GM12878 (cell line): ENCODE measurements around the gene ATF4. TPM values are rescaled to one million over a fixed set of nuclear protein-coding genes. Genes with fewer than 3 reads are reported as not detected.

Experiments
- ATAC-seq: fragments of 200-7000 bp; cut with Tn5 transposase; 3 replicates; pipeline ENCODE4 v1.9.1; 2020; ENCODE audit warnings: mild to moderate bottlenecking, moderate library complexity
- BruUV-seq: library from RNA; stranded (reverse); fragments of 400-500 nt; replicated peaks from 2 replicates; lab custom pipeline; 2021; lab: Mats Ljungman, UMichigan
- CTCF ChIA-PET: fragments of 300-600 bp; sonication (Branson Sonifier 250); formaldehyde crosslinking; extraction: SDS; loops from one replicate; lab custom pipeline; 2021; ENCODE audit warnings: inconsistent platforms; lab: Yijun Ruan, JAX
- POLR2A ChIA-PET: fragments of 350-600 bp; formaldehyde crosslinking; extraction: SDS; loops from one replicate; lab custom pipeline; 2021; ENCODE audit warnings: inconsistent platforms; lab: Charles Lee
- RAD21 ChIA-PET: fragments of 300-600 bp; sonication (Branson Sonifier 250); formaldehyde crosslinking; loops from one replicate; lab custom pipeline; 2023; ENCODE audit warnings: antibody characterized with exemption; ENCODE audit not compliant: unreplicated experiment; lab: Charles Lee
- SMC1A ChIA-PET: fragments of 300-600 bp; sonication (Branson Sonifier 250); formaldehyde crosslinking; loops from one replicate; lab custom pipeline; 2023; ENCODE audit not compliant: unreplicated experiment, uncharacterized antibody; lab: Charles Lee
- DNase-seq: peaks from one replicate; pipeline ENCODE4 v3.0.0-alpha.2; 2011; ENCODE audit warnings: low read depth, low spot score
- FAIRE-seq: peaks from 3 replicates; lab custom pipeline; 2011; peaks lifted over from hg19 to GRCh38; lab: Jason Lieb, UNC
- H2AFZ ChIP-seq: 2 replicates; pipeline ENCODE4 v1.6.0; 2011; ENCODE audit warnings: low read depth, low read length, control low read depth; ENCODE audit not compliant: control insufficient read depth
- H3K27ac ChIP-seq: 2 replicates; pipeline ENCODE4 v1.5.1; 2011; ENCODE audit warnings: control low read depth; ENCODE audit not compliant: control insufficient read depth, insufficient read depth
- H3K27me3 ChIP-seq, 2 experiments: replicated peaks in 1 of 2; 2 replicates each; pipeline versions ENCODE4 v1.6.0 to v1.6.1; 2011; ENCODE audit warnings: low read length in 1 of 2; ENCODE audit not compliant: control insufficient read depth in 2 of 2, insufficient read depth in 2 of 2
- H3K36me3 ChIP-seq, 2 experiments: 2 replicates each; pipeline ENCODE4 v1.5.1; 2011; ENCODE audit warnings: low read length in 1 of 2; ENCODE audit not compliant: control insufficient read depth in 2 of 2, insufficient read depth in 2 of 2
- H3K4me1 ChIP-seq: 2 replicates; pipeline ENCODE4 v1.6.1; 2011; ENCODE audit warnings: mild to moderate bottlenecking, low read length, moderate library complexity, mixed read lengths; ENCODE audit not compliant: control insufficient read depth, insufficient read depth
- H3K4me2 ChIP-seq: 2 replicates; pipeline ENCODE4 v1.6.0; 2011; ENCODE audit warnings: control low read depth; ENCODE audit not compliant: control insufficient read depth, insufficient read depth
- H3K4me3 ChIP-seq: fragments of 200-600 bp; sonication (generic); 2 replicates; pipeline ENCODE4 v1.5.1; 2016
- H3K79me2 ChIP-seq: 2 replicates; pipeline ENCODE4 v1.6.0; 2011; ENCODE audit warnings: low read length; ENCODE audit not compliant: control insufficient read depth, insufficient read depth
- H3K9ac ChIP-seq: 2 replicates; pipeline ENCODE4 v1.8.0; 2011; ENCODE audit warnings: low read length, control low read depth, mixed read lengths; ENCODE audit not compliant: control insufficient read depth, insufficient read depth
- H3K9me3 ChIP-seq: replicated peaks from 3 replicates; pipeline ENCODE4 v1.5.1; 2011; ENCODE audit warnings: mild to moderate bottlenecking, low read length; ENCODE audit not compliant: control insufficient read depth, insufficient read depth
- H4K20me1 ChIP-seq: 2 replicates; pipeline ENCODE4 v1.6.0; 2011; ENCODE audit not compliant: control insufficient read depth, insufficient read depth
- FOXM1 ChIP-seq: IDR thresholded peaks from 2 replicates; pipeline ENCODE4 v1.6.1; 2012; ENCODE audit warnings: low read depth, mild to moderate bottlenecking, inconsistent platforms, low read length, moderate library complexity
- HDAC2 ChIP-seq: fragments of 200-600 bp; sonication (generic); IDR thresholded peaks from 2 replicates; pipeline ENCODE4 v1.6.1; 2017
- HDGF ChIP-seq: fragments of 450-650 bp; IDR thresholded peaks from 2 replicates; pipeline ENCODE4 v1.6.1; 2016; ENCODE audit warnings: antibody characterized with exemption
- IRF4 ChIP-seq: IDR thresholded peaks from 2 replicates; pipeline ENCODE4 v1.6.1; 2011; ENCODE audit warnings: low read depth, low read length
- IRF5 ChIP-seq: fragments of 450-650 bp; IDR thresholded peaks from 2 replicates; pipeline ENCODE4 v1.6.1; 2017; ENCODE audit warnings: borderline replicate concordance
- JUNB ChIP-seq: IDR thresholded peaks from 2 replicates; pipeline ENCODE4 v1.6.1; 2016; ENCODE audit warnings: antibody characterized with exemption, mild to moderate bottlenecking
- NR2C2 ChIP-seq: IDR thresholded peaks from 2 replicates; pipeline ENCODE4 v1.6.1; 2011; ENCODE audit warnings: borderline replicate concordance, low read depth; ENCODE audit not compliant: control insufficient read depth, insufficient read length
- PBX3 ChIP-seq: IDR thresholded peaks from 2 replicates; pipeline ENCODE4 v1.6.1; 2011; ENCODE audit warnings: mild to moderate bottlenecking, low read depth, low read length, moderate library complexity; ENCODE audit not compliant: insufficient replicate concordance
- RAD21 ChIP-seq: IDR thresholded peaks from 2 replicates; pipeline ENCODE4 v1.6.1; 2011; ENCODE audit warnings: mild to moderate bottlenecking, low read depth, low read length, moderate library complexity; ENCODE audit not compliant: insufficient read depth
- RUNX3 ChIP-seq: IDR thresholded peaks from 2 replicates; pipeline ENCODE4 v1.6.1; 2012; ENCODE audit warnings: low read length, inconsistent platforms
- SMAD5 ChIP-seq: IDR thresholded peaks from 2 replicates; pipeline ENCODE4 v1.6.1; 2016; ENCODE audit warnings: antibody characterized with exemption, low read depth
- SMC3 ChIP-seq: IDR thresholded peaks from 2 replicates; pipeline ENCODE4 v1.6.1; 2011; ENCODE audit warnings: low read length, improper control_type of control experiment, borderline replicate concordance
- TAF1 ChIP-seq: IDR thresholded peaks from 2 replicates; pipeline ENCODE4 v1.6.1; 2011; ENCODE audit warnings: mild to moderate bottlenecking, low read depth, low read length, borderline replicate concordance
- WGBS: methylation state at CpG from one replicate; pipeline ENCODE4 v1.1.6; 2016; ENCODE audit warnings: low lambda C conversion rate; ENCODE audit not compliant: insufficient replicate concordance, insufficient coverage; ENCODE audit errors: missing lambda C conversion rate; 5-methylcytosine and 5-hydroxymethylcytosine counted together
- in situ Hi-C: fragments of 300-500 bp; cut with MboI; formaldehyde crosslinking; loops from 9 replicates; pipeline ENCODE4 v1.14.3; 2018; ENCODE audit warnings: mixed read lengths
- intact Hi-C: fragments of 100-400 bp; cut with micrococcal nuclease; formaldehyde crosslinking; loops from one replicate; pipeline ENCODE4 v1.14.2; 2022; ENCODE audit not compliant: unreplicated experiment
- polyA plus RNA-seq, 11 experiments: library from polyadenylated mRNA; depleted of rRNA in 4 of 11; unstranded in 6 of 11; stranded (reverse) in 5 of 11; fragments of >200 nt; fragmentation: Nextera tagmentation in 4 of 11; fragmentation: Illumina TruSeq in 1 of 11; extraction: Ambion mirVana in 4 of 11; extraction: Trizol in 1 of 11; gene quantifications; 1 replicate in 1 of 11; 2 replicates in 10 of 11; pipeline versions ENCODE4 v1.2.1 to v1.2.3, GENCODE V29; 2011 to 2016; ENCODE audit warnings: inconsistent platforms in 2 of 11, missing spikeins in 2 of 11, low read depth in 1 of 11
- total RNA-seq, 4 experiments: library from RNA; depleted of rRNA in 3 of 4; stranded (reverse); fragments of >200 nt in 3 of 4; fragmentation: Illumina TruSeq in 1 of 4; extraction: Trizol in 1 of 4; gene quantifications; 2 replicates each; pipeline versions ENCODE4 v1.2.1 to v1.2.3, GENCODE V29; 2013 to 2021
- TF ChIP-seq, protein P1 (sequence below): IDR thresholded peaks from 2 replicates; pipeline ENCODE4 v1.6.1; 2012; ENCODE audit warnings: low read depth, low read length, improper control_type of control experiment
- TF ChIP-seq, protein P2 (sequence below), 3 experiments: IDR thresholded peaks in 2 of 3; conservative IDR thresholded peaks in 1 of 3; 2 replicates each; pipeline ENCODE4 v1.5.1; 2011; ENCODE audit warnings: low read depth in 3 of 3, low read length in 3 of 3, mild to moderate bottlenecking in 3 of 3, control low read depth in 2 of 3, moderate library complexity in 2 of 3, inconsistent platforms in 1 of 3, mixed read lengths in 1 of 3; ENCODE audit not compliant: control insufficient read depth in 2 of 3, insufficient read depth in 1 of 3; ENCODE audit errors: extremely low read depth in 1 of 3

Gene ATF4
- total and polyA plus RNA-seq, 10 of the 15 experiments (the other 5 are each of a cell fraction or from before 2014, with no cell fraction given): 88.3 to 605 (median 320) TPM

DNA sequence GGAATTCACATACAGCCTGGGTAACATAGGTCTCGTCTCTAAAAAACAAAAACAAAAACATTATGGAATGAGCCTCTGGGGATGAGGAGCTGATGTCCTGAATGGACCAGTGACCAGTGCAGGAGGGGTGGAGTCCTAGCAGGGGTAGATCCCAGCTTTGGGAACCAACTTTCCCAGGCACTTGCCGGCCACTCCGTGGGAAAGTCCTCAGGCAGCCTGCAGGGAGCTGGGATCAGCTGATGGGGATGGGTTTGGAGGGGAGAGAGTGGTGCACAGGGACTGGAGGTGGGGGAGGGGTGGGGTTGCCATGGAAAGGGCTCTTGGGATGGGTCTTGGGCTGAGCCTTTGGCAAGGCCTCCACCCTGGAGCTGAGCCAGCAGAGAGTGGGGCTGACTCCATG is 44.5 kb upstream of the ATF4 start:
- peaks cover 20% of the 10 kb centered on the region for H3K79me2 ChIP-seq
- H3K4me3 ChIP-seq: no peak overlapping the region
- H3K4me1 ChIP-seq: peaks cover 18% of the 10 kb centered on the region
- no peak for ATAC-seq
- FAIRE-seq: no peak
- intact Hi-C loops: no loop called here
- H3K4me2 ChIP-seq: no peak overlapping the region
- WGBS: 98% methylated on average over 3 of the region's 3 CpGs
- TF ChIP-seq, protein P1, sequence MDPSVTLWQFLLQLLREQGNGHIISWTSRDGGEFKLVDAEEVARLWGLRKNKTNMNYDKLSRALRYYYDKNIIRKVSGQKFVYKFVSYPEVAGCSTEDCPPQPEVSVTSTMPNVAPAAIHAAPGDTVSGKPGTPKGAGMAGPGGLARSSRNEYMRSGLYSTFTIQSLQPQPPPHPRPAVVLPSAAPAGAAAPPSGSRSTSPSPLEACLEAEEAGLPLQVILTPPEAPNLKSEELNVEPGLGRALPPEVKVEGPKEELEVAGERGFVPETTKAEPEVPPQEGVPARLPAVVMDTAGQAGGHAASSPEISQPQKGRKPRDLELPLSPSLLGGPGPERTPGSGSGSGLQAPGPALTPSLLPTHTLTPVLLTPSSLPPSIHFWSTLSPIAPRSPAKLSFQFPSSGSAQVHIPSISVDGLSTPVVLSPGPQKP: no peak
- TF ChIP-seq PBX3 (no peak), SMAD5 (no peak), FOXM1 (no peak), RUNX3 (no peak), IRF4 (no peak), SMC3 (no peak), HDAC2 (no peak), TAF1 (no peak), IRF5 (no peak), HDGF (no peak), NR2C2 (no peak), RAD21 (no peak), JUNB (no peak)
- TF ChIP-seq, protein P2, sequence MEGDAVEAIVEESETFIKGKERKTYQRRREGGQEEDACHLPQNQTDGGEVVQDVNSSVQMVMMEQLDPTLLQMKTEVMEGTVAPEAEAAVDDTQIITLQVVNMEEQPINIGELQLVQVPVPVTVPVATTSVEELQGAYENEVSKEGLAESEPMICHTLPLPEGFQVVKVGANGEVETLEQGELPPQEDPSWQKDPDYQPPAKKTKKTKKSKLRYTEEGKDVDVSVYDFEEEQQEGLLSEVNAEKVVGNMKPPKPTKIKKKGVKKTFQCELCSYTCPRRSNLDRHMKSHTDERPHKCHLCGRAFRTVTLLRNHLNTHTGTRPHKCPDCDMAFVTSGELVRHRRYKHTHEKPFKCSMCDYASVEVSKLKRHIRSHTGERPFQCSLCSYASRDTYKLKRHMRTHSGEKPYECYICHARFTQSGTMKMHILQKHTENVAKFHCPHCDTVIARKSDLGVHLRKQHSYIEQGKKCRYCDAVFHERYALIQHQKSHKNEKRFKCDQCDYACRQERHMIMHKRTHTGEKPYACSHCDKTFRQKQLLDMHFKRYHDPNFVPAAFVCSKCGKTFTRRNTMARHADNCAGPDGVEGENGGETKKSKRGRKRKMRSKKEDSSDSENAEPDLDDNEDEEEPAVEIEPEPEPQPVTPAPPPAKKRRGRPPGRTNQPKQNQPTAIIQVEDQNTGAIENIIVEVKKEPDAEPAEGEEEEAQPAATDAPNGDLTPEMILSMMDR (IDR thresholded peaks at IDR 0.05 in 2 of 3, conservative IDR thresholded peaks at IDR 0.05 in 1 of 3; ENCODE audit: control insufficient read depth in 2 of 3, extremely low read depth in 1 of 3, insufficient read depth in 1 of 3, low read depth in 3 of 3, low read length in 3 of 3): no peak
- no TSS peak for BruUV-seq
- CTCF ChIA-PET: interaction anchor here (1.3 to 2.5 kb wide), 5 partner anchors 18 to 76 kb away, joined by 3 to 13 read pairs (median 7); partner anchors contain the start of gene TAB1
- POLR2A ChIA-PET: interaction anchor here (0.6 to 1.6 kb wide), 6 partner anchors 8 to 1570 kb away, joined by 3 to 7 read pairs (median 4); partner anchors contain the start of gene MICALL1
- H3K27ac ChIP-seq: no peak overlapping the region
- RAD21 ChIA-PET: interaction anchor here (1.4 kb wide), 1 partner anchor 11 kb away, joined by 4 read pairs; no protein-coding TSS in a partner anchor
- H2AFZ ChIP-seq: no peak overlapping the region
- no peaks in the 10 kb centered on the region for H3K9me3 ChIP-seq
- H3K9ac ChIP-seq: no peak overlapping the region
- in situ Hi-C loops: no loop called here
- SMC1A ChIA-PET: interaction anchor here (0.7 to 1.2 kb wide), 4 partner anchors 8 to 44 kb away, joined by 3 to 4 read pairs (median 3); partner anchors contain the start of gene ATF4
- no peaks in the 10 kb centered on the region for H3K27me3 ChIP-seq
- no peaks in the 10 kb centered on the region; the same call in 1 of the 2 replicates for H4K20me1 ChIP-seq
- H3K36me3 ChIP-seq: peaks cover 13 to 43% of the 10 kb centered on the region in 2 experiments; a peak in 3 of 4 replicates
- DNase-seq: no peak
